HG03432 (cell line): ENCODE results near the gene SLCO3A1.

Experiments
- ATAC-seq: cut with Tn5 transposase; IDR thresholded peaks from one replicate; pipeline ENCODE4 v1.9.1; 2021; ENCODE audit warnings: mild to moderate bottlenecking, moderate library complexity; ENCODE audit not compliant: unreplicated experiment

The SLCO3A1 gene

DNA sequence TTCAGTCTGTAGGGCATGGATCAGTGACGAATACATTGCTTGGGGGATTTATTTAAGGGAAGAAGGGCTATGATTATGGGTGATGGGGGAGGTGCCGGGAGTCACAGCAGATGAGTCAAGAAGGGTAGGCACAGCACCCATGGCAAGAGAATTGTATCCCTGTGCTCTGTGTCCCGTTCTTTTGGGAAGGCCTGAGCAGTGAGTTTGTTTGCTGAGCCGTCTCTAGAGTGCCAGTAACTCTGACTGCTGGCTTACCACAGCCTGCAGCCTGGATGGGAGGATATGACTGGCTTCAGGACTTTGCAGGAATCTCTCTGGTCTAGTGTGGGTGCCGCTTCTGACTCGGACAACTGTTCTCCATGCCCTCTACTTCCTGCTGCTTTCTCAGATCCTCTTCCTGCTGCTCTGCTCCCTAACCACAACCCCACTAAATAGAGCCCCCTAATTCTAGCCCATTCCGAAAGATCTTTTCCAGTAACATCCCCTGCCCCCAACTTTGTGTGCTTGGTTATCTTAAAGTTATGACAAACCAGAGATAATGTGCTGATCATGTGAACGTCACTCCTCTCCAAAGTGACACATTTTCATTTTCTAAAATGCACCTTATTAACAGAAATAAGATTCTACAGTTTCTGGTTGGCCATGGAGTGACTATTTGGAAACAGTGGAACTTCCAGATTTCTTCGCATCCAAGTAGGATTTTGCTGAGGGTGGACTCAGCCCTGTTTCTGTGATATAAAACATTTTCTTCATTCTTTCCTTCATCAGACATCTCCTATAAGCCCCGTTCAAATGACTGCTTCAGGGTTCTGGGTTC is 239.0 kb downstream of the SLCO3A1 start:
- no peak for ATAC-seq

DNA sequence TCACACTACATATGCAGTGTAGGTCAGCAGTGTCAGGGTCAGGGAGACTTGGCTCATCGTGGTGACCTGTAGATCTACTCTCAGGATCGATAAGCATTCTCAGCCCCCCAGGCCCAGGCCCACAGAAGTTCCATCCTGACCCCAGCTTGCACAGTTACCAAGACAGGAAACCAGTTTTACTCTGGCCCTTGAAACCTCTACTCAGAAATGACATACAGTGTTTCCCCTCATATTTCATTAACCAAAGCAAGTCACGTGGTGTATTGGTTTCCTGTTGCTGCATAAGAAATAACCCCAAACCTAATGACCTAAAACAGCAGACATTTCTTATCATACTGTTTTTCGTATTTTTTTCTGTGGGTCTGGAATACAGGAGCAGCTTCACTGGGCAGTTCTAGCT is 242.2 kb downstream of the SLCO3A1 start:
- ATAC-seq = peak; percentile 68

DNA sequence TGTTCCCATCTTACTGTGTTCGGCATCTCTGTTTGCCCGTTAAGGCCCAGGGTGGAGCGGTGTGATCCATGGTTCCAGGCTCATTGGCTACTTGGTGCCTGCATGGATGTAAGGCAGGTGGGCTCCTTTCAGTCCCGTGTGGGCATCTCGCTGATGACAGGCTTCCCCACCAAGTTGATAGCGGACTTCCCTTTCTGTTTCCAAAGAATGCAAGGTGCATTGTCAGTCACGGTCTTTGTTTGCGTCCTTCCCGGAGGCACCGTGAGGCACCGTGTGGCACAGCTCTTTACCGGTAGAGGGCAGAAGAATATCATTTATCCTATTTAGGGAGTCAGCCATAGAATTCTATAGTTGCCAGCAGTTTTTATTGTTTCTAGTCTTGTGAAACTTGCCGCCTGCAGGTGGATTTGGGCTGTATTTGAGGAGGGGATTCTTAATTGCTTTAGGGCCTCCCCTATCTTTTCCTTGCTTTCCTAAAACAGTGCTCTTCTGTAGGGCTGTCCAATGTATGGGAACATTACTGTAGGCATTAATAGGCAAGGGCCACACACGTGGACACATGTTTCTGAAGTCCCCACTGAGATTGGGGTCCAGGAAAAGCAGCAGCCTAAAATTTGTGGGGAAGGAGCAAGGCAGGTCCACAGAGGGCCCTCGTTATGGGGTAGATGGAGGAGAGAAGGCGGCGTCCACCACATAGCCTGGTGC is 244.1 kb downstream of the SLCO3A1 start:
- peak; percentile 73 for ATAC-seq

DNA sequence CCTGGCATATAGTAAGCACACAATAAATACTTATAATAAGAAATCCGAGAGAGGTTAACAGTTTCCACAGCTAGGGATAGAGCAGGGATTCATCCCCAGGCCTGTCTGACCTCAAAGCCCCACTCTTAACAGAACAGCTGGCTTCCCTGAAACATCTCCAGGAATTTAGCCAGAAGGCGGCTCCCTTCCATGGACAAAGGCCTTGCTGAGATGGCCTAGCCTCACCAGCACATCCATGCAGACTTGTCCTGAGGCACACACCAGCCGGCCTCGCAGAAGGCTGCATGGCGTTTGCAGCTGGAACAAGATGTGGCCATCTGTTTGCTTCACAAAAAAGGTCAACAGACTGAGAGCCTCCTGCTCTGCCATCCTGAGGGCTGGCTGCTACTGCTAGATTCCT is 245.4 kb downstream of the SLCO3A1 start:
- ATAC-seq = no peak

DNA sequence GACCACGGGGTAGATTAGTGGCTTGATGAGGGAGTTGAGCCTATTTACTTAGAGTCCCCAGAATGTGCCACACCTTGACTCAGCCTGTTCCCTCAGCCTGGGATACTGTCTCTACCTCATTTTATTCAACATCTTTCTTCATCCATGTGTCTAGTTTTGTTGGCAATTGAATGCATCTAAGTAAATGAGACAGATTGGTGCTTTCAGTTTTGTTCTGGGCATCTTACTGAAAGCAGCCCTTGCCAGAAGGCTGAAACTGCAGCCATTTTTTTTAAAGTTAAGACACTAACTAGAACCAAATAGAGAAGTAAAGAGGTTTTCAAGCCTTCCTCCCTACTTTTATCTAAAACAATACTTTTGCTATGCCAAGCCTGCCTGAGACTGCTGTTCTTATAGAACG is 246.8 kb downstream of the SLCO3A1 start:
- no peak for ATAC-seq

DNA sequence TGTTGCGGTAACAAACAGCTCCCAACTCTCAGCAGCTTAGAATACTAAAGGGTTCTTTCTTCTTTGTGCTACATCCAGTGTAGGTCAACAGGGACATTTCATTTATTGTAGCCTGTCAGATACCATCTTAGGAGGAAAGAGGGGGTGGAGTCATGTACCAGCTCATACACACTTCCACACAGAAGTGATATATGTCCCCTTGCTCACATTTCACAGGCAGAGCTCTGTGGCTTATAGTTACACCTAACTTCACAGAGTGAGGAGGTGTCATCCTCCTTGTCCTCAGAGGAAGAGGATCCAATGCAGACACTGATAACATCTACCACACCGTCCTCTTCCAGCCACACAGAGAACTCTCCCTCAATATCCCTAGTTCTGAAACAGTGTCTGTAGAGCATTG is 247.2 kb downstream of the SLCO3A1 start:
- ATAC-seq = no peak

DNA sequence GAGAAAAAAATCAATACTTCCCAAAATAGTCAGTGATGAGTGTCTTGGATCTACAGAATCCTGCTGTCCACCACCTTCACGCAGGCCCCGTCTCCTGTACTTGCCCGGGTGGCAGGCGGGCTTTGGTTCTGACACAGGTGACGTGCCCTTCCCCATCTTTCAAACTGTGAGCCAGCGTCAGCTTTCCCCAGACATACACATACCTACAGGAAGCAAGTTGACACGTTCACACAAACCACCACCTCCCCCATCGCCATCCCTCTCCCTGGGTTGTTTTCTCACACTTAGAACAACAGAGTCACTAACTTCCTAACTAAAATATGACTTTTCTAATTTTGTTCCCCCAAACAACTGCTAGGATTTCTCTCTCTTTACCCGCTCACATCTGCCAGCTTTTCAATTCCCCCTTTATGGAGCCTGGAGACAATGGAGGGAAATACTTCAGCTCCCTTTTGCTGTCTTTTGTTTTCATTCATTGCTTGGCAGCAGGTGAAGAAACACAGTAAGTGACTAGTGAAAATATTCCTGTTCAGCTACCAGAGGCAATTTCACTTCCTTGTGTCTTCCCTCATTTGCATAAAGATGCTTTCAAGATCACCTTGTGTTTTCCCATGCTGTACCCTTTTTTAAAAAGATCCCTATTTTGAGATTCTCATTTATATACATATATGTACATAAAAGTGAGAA is 248.3 kb downstream of the SLCO3A1 start:
- ATAC-seq = peak; percentile 54

DNA sequence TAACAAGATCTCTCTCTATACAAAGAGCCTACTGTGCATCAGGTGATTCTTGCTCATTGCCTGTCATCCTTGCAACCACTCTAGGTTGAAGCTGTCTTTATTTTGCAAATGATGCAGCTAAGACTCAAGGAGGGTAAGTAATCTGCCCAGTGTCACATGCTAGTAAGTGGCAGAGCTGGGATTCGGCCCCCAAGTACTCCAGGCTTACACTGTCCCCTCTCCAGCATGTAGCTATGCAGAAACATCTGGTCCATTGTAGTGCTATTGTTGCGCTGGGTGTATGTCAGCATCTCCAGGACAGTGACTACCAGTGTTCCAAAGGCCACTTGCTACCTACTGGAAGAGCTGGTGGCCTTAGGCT is 248.9 kb downstream of the SLCO3A1 start:
- ATAC-seq = peak; percentile 22

DNA sequence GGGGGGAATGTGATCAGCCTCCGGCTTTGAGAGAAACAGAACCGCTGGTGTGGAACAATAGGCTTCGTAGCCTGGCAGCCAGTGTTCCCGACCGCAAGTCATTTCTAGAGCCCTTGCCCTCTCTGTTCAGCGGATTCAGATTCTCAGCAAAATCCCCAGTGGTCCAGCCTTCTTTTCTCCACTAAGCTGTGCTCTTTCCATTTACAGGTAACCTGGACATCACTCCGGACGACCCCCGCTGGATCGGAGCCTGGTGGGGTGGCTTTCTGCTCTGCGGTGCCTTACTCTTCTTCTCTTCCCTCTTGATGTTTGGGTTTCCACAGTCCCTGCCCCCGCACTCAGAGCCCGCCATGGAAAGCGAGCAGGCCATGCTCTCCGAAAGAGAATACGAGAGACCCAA is 250.6 kb downstream of the SLCO3A1 start:
- ATAC-seq = no peak

DNA sequence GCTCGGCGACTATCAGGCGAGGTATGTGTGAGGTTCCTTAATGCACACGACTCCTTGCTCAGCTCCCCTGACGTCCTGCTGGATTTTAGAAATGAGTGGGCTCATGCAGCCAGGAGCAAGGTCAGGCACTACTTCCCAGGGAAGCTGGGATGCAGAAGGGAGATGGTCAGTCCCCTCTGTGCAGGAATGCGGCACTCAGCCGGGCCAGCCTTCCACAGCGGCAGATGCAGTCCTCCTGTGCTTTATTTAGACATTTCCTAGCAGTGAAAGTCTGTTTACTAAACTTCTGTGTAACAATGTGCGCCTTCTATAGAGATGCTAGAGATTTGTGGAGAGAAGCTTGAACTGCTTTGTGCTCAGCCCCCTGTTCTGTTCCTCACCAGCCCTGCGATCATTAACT is 252.1 kb downstream of the SLCO3A1 start:
- ATAC-seq = no peak

DNA sequence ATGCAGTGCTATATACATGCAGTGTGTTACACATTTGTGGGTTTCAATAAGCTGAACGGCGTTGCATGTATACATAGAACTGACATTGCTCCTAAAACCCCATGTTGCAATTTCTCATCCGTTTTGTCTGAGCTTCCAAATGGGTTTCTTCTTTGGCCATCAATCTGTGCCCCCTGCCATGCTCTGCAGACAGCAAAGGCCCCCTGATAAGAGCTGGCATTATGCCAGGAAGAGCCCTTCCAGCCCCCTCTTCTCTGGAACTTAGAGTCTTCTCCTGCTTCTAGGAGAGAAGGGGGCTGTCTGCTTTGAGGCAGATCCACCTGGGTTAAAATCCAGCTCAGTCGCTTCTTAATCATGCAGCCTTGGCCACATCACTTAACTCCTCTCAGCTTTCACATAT is 254.0 kb downstream of the SLCO3A1 start:
- ATAC-seq = no peak

DNA sequence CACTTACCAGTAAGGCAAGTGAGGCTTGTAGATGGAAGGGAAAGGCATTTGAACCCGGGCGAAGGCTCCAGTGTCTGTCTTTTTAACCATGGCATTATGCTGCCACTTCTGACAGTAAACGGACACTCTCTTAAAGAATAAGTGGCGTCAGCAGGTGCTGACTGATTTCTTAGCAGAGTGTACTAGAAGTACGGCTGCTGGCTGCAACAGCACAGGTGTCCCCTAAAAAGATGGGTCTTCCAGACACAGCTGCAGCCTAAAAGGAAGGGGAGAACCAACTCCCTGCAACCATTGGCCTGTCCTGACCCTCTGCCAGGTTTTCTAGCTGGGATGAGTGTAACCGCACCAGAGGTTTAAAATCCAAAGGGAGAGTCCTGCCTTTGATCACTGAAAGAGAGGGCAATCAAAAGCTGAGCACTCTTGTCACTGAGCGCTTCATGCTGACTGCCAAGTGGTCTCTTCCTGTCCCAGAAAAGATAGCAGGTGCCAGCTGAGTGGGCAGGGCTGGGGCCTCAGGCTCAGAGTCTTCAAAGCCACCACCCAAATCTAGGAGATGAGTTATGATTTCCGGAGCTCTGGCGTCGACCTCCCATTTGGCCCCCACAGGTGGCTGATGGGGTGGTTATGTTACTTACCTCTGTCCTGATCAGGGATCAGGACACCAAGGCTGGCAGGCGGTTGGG is 255.8 kb downstream of the SLCO3A1 start:
- ATAC-seq = no peak

DNA sequence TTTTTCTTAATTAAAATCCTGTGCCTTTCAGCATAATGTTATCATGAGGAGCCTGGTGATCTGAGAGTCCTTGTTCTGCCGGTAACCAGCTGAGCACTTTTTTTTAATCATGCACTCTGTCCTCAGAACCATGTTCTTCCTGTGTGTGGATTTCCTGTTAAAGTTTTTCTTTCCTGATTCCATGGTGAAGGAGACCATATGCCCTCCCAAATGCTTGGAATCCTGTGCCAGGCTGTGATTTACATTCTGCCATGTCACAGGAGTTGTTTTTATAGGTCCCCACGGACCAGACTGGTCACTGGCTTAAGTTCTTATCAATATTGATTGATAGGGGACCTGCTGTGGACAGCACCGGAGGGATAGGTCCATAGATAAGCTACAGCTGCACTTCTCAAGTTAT is 257.8 kb downstream of the SLCO3A1 start:
- ATAC-seq = no peak

DNA sequence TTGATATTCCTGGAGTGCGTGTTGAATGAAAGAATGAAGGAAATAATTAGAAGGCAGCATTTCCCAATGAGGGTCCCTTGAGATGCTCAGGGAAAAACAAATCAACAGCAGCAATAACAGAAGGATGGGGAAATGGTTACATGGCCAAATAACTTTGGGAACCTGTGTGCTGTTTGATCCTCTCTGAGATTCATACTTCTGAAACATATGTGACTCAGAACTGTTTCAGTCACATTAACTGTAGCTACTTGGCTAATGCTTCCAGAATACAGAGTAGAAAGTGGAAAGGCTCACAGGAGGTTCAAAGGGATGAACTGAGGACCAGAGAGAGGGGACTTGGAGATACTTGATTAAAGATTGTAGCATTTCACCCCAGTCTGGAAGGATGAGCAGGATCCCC is 258.2 kb downstream of the SLCO3A1 start:
- ATAC-seq = no peak

DNA sequence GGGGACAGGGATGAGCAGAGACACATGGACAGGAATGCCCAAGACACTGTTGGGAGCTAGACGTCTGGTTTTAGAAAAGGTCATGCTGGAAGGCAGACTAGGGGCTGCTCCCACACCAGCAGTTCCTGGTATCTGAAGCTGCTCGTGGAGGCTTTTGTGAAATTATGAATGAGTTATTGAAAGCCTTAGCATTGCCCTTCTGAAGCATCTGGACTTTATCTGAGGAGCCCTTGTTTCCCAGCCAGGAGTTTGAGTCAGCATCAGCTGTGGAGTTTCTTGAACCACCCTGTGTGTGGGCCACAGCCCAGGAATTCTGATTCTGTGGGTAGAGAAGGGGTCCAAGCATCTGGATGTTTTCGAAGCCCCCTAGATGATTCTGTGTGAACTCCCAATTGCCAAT is 258.7 kb downstream of the SLCO3A1 start:
- ATAC-seq = no peak

DNA sequence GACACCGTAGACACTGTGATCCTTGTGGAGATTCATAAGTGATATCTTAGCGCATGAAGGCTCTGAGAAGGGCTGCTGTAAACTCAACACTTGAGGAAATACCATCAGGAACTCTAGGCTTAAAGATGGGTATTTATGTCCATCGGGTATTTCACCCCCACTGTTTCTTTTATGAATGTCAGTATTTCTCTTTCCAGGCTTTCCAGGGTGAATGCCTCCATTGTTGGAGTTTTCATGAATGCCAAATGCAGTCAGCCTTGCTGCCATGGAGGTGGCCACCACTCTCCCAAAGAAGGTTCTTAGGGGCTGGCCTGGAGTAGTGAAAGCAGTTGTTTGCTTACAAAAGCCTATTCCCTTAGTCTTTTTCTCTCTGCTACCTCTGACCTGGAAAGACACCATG is 259.2 kb downstream of the SLCO3A1 start:
- ATAC-seq = no peak

DNA sequence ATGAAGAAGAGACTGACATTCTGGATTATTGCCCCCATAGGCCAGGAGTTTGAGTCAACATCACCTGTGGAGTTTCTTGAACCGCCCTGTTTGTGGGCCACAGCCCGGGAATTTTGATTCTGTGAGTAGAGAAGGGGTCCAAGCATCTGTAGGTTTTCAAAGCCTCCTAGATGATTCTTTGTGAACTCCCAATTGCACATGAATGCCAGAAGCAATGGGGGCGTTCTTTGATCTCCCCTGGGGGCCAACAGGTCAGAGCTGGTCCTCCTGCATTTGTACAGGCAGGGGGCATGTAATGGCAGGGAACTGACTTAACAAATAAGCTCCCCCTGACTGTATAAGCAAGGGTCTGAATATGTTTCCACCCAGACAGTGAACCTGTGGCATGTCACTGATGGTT is 260.3 kb downstream of the SLCO3A1 start:
- no peak for ATAC-seq

DNA sequence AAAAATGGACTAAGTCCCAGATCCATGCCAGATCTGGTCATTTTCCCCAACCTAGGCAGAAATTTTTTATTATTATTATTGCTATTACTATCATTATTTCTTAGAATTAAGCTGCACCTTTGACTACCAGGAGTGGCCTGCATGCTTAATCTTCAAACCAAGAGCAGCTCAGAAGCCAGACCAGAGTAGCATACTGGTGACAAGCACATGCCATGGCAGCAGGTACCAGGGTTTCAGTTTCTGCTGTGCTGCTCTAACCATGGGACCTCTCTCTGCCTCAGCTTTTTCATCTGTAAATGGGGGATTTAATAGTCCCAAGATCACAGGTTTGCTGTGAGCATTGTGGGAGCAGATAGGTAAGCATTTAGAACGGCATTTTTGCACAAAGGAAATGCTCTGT is 262.3 kb downstream of the SLCO3A1 start:
- no peak for ATAC-seq

DNA sequence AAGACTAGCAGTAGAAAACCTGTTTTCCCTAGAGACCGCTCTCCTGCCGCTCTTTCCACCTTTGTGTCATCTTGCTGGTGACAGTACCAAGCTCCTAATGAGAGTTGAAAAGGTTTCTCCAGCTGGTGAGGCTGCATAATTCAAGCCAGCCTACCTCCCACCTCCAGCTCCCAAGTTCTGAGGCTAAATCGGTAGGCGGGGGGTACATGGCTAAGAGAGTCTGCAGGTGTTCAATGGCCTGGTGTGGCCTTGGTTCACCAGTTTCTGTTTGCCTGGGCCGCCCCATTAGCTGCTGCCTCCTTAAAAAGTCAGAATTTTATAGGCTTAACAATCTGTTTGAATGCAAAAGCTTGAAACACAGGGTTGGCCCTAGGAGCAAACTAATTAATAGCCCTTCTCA is 262.8 kb downstream of the SLCO3A1 start:
- no peak for ATAC-seq

DNA sequence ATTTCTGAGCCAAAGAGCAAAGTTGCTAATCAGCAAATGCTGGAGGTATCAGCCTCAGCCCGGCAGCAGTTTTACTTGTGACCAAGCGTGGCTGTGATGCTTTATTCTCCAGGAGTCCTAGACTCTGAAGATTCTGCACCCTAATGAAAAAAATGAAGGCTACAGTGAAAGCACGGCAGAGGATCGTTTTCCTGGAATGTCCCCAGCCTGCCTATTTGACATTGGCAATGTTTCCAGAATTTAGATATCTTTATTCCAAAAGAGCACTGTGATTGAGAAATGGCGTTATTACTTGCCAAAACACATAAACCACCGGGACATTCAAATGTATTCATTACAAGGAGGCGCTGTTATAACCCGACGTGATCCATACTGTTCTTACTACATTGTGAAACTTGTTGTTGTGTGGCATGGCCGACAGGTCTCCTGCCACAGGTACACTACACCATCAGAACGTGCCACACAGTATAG is 263.8 kb downstream of the SLCO3A1 start:
- ATAC-seq = no peak

DNA sequence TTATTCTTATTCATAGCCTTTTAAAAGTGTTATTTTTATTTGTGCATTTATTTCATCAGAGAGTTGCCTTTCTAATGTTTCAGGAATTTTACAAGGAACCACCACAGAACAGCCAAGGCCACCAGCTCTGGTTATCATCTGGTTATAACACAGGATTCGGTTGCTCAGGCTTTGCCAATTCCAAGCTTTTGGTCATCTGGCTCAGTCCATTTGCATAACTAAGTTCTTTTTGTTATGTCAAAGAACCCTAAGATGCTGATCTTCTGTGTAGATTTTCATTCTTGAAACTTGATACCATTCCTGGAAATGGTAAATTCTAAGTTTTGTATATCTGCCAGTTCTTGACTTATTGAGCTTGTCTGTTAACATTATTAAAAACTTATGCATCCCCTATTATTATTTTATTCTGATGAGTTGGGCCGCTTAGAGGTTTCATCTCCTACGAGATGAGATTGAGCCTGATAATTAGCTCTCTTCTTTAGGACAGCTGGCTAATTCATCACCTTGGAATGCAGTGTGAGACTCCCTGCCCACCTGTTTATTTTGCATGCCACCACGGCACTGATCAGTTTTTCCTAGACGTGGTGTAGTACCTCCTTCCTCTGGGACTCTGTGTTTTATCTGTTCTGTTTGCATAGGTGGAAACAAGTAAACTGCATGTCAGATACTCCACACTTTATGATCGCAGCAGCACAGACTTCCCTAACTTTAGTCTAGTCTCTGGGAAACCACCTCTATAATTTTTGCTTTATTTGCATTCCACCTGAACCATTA is 264.8 kb downstream of the SLCO3A1 start:
- ATAC-seq = no peak
